NCI-H446 treated with DMSO at 0.1 percent for 48 hours (cell line): Measurements from ENCODE around the gene GABRA4.

ENCODE experiments used
- DNase-seq: peaks from one replicate; lab custom pipeline; 2025; lab: John Stamatoyannopoulos, UW

Gene GABRA4

GRCh38 chr4:46993075-46994006 is at the start of gene GABRA4:
GABRA4 (minus strand) TSS chr4:46993581; CDS start chr4:46993424, 157 bp downstream.
- no peak for DNase-seq

GRCh38 chr4:47040828-47041227 is 47.4 kb upstream of the GABRA4 start:
- DNase-seq: no peak

GRCh38 chr4:47038263-47038662 is 44.9 kb upstream of the GABRA4 start:
- peak; percentile 59 for DNase-seq

- DNase-seq: peak; percentile 62
Measured at GRCh38 chr4:47032405-47033106, 39.2 kb upstream of the GABRA4 start.

GRCh38 chr4:47031751-47032404 is 38.5 kb upstream of the GABRA4 start:
- DNase-seq: no peak

GRCh38 chr4:47031011-47031678 is 37.8 kb upstream of the GABRA4 start, which contains the start of gene GABRB1:
GABRB1 (plus strand) TSS chr4:47031567.
- no peak for DNase-seq

GRCh38 chr4:47017494-47017893 is 24.1 kb upstream of the GABRA4 start:
- DNase-seq: no peak

GRCh38 chr4:47017081-47017480 is 23.7 kb upstream of the GABRA4 start:
- no peak for DNase-seq

GRCh38 chr4:47013373-47013772 is 20.0 kb upstream of the GABRA4 start:
- DNase-seq: no peak

GRCh38 chr4:47012676-47013075 is 19.3 kb upstream of the GABRA4 start:
- DNase-seq: no peak

GRCh38 chr4:47010912-47011446 is 17.6 kb upstream of the GABRA4 start:
- DNase-seq: no peak

- DNase-seq: no peak
Measured at GRCh38 chr4:47010347-47010911, 17.0 kb upstream of the GABRA4 start.

GRCh38 chr4:47002580-47002979 is 9.2 kb upstream of the GABRA4 start:
- DNase-seq: no peak

GRCh38 chr4:47000406-47000805 is 7.0 kb upstream of the GABRA4 start:
- DNase-seq: no peak

- DNase-seq: no peak
Measured at GRCh38 chr4:46999566-46999965, 6.2 kb upstream of the GABRA4 start.

- DNase-seq: no peak
Measured at GRCh38 chr4:46994007-46994405, 625 bp upstream of the GABRA4 start.

GRCh38 chr4:46992338-46992737 is 1.0 kb downstream of the GABRA4 start:
- DNase-seq: no peak

- no peak for DNase-seq
Measured at GRCh38 chr4:46986922-46987638, 6.3 kb downstream of the GABRA4 start.

- DNase-seq: no peak
Measured at GRCh38 chr4:46984781-46985180, 8.6 kb downstream of the GABRA4 start.

- no peak for DNase-seq
Measured at GRCh38 chr4:46980851-46981250, 12.5 kb downstream of the GABRA4 start.

- DNase-seq: no peak
Measured at GRCh38 chr4:46979726-46980125, 13.7 kb downstream of the GABRA4 start.
